ENCODE data around the gene CXCR1. TPM values are rescaled to one million over a fixed set of nuclear protein-coding genes. Genes with fewer than 3 reads are reported as not detected.
A peak's percentile ranks its signal among the peaks of the same experiment; 100 is the strongest.

CXCR1 gene
- total RNA-seq, 1 experiment from 2014 or later: not detected

GRCh38 chr2:218155953-218156479, 10.7 kb downstream of the CXCR1 start:
- no peaks in the 10 kb centered on the region for H4K20me1 ChIP-seq (ENCODE audit: low read length)
- peaks cover 24% of the 10 kb centered on the region for H3K27me3 ChIP-seq (ENCODE audit: low read length)
- H3K36me3 ChIP-seq (ENCODE audit: low read depth, low read length): no peaks in the 10 kb centered on the region
- CTCF ChIA-PET: no interaction called here
- H3K9me3 ChIP-seq (ENCODE audit: low read length): no peaks in the 10 kb centered on the region
- H3K9me2 ChIP-seq (replicated peaks; ENCODE audit: low read length): no peaks in the 10 kb centered on the region
- no peak overlapping the region for H3K27ac ChIP-seq (ENCODE audit: low read length)
- POLR2A ChIA-PET (ENCODE audit: unreplicated experiment): no interaction called here
- ATAC-seq (no peak), DNase-seq (no peak)
- no peak overlapping the region for H2AFZ ChIP-seq (ENCODE audit: low read length)
- no TSS peak for BruUV-seq (replicated peaks)
- intact Hi-C loops (cut with micrococcal nuclease): no loop called here
- H3K9ac ChIP-seq (ENCODE audit: low read length): no peak overlapping the region
- no peaks in the 10 kb centered on the region for H3F3A ChIP-seq (ENCODE audit: low read length, unreplicated experiment)
- no peaks in the 10 kb centered on the region for H3K79me2 ChIP-seq (ENCODE audit: low read length)
- H3K4me3 ChIP-seq (ENCODE audit: low read length): no peak overlapping the region
- H3K4me2 ChIP-seq (ENCODE audit: low read length): no peak overlapping the region
- TF ChIP-seq CTCF (conservative IDR thresholded peaks at IDR 0.05; ENCODE audit: low read depth, low read length) (no peak), EZH2phosphoT487 (IDR thresholded peaks at IDR 0.05; ENCODE audit: borderline replicate concordance, low read length) (no peak), EZH2 (IDR thresholded peaks at IDR 0.05; ENCODE audit: low read length, unreplicated experiment) (no peak)
- peaks cover 12% of the 10 kb centered on the region for H3K4me1 ChIP-seq (ENCODE audit: insufficient read depth, low read length)

- TF ChIP-seq EZH2phosphoT487 (IDR thresholded peaks at IDR 0.05; ENCODE audit: borderline replicate concordance, low read length): no peak
- TF ChIP-seq CTCF (conservative IDR thresholded peaks at IDR 0.05; ENCODE audit: low read depth, low read length): no peak
- TF ChIP-seq EZH2 (IDR thresholded peaks at IDR 0.05; ENCODE audit: low read length, unreplicated experiment): no peak
- no peak overlapping the region for H3K4me3 ChIP-seq (ENCODE audit: low read length)
- H3F3A ChIP-seq (ENCODE audit: low read length, unreplicated experiment): no peaks in the 10 kb centered on the region
- no peaks in the 10 kb centered on the region for H3K36me3 ChIP-seq (ENCODE audit: low read depth, low read length)
- H3K9me3 ChIP-seq (ENCODE audit: low read length): no peaks in the 10 kb centered on the region
- POLR2A ChIA-PET (ENCODE audit: unreplicated experiment): no interaction called here
- no peaks in the 10 kb centered on the region for H3K9me2 ChIP-seq (replicated peaks; ENCODE audit: low read length)
- intact Hi-C loops (cut with micrococcal nuclease): no loop called here
- ATAC-seq (peak; percentile 80), DNase-seq (peak; percentile 88)
- no TSS peak for BruUV-seq (replicated peaks)
- 0 out of 2 replicates have a peak overlapping the region, but pooled peaks have one; percentile 2 for H3K4me2 ChIP-seq (ENCODE audit: low read length)
- H3K27me3 ChIP-seq (ENCODE audit: low read length): peaks cover 11% of the 10 kb centered on the region; the same call in 1 of the 2 replicates
- no peaks in the 10 kb centered on the region for H3K79me2 ChIP-seq (ENCODE audit: low read length)
- no peak overlapping the region for H3K9ac ChIP-seq (ENCODE audit: low read length)
- H4K20me1 ChIP-seq (ENCODE audit: low read length): no peaks in the 10 kb centered on the region
- CTCF ChIA-PET: no interaction called here
- H3K27ac ChIP-seq (ENCODE audit: low read length): no peak overlapping the region
- no peak overlapping the region for H2AFZ ChIP-seq (ENCODE audit: low read length)
- H3K4me1 ChIP-seq (ENCODE audit: insufficient read depth, low read length): peaks cover 12% of the 10 kb centered on the region
Observed at GRCh38 chr2:218152777-218153176, 14.0 kb downstream of the CXCR1 start.

GRCh38 chr2:218152172-218152571, 14.6 kb downstream of the CXCR1 start:
- Histone ChIP-seq H3K4me3 (ENCODE audit: low read length) (no peak overlapping the region), H3K9me3 (ENCODE audit: low read length) (no peaks in the 10 kb centered on the region), H3K27ac (ENCODE audit: low read length) (no peak overlapping the region), H2AFZ (ENCODE audit: low read length) (no peak overlapping the region), H3K36me3 (ENCODE audit: low read depth, low read length) (no peaks in the 10 kb centered on the region), H3K27me3 (ENCODE audit: low read length) (peaks cover 11% of the 10 kb centered on the region; the same call in 1 of the 2 replicates), H3K9ac (ENCODE audit: low read length) (no peak overlapping the region), H4K20me1 (ENCODE audit: low read length) (no peaks in the 10 kb centered on the region), H3K4me2 (ENCODE audit: low read length) (no peak overlapping the region), H3K9me2 (replicated peaks; ENCODE audit: low read length) (no peaks in the 10 kb centered on the region), H3F3A (ENCODE audit: low read length, unreplicated experiment) (no peaks in the 10 kb centered on the region), H3K79me2 (ENCODE audit: low read length) (no peaks in the 10 kb centered on the region), H3K4me1 (ENCODE audit: insufficient read depth, low read length) (peaks cover 12% of the 10 kb centered on the region)
- ATAC-seq: no peak
- POLR2A ChIA-PET (ENCODE audit: unreplicated experiment): no interaction called here
- no TSS peak for BruUV-seq (replicated peaks)
- TF ChIP-seq EZH2phosphoT487 (IDR thresholded peaks at IDR 0.05; ENCODE audit: borderline replicate concordance, low read length) (no peak), EZH2 (IDR thresholded peaks at IDR 0.05; ENCODE audit: low read length, unreplicated experiment) (no peak), CTCF (conservative IDR thresholded peaks at IDR 0.05; ENCODE audit: low read depth, low read length) (no peak)
- DNase-seq: peak; percentile 24
- CTCF ChIA-PET: no interaction called here
- intact Hi-C loops (cut with micrococcal nuclease): no loop called here
